K562 (cell line): ENCODE data around the gene SLC5A12.

Experiments used
- ZNF311 ChIP-seq: fragments of 250-450 bp; sonication (Bioruptor Pico); IDR thresholded peaks from 2 replicates; pipeline ENCODE4 v1.4.0; 2020; ENCODE audit warnings: mild to moderate bottlenecking, moderate library complexity
- TF ChIP-seq, protein P1 (sequence below): fragments of 200-800 bp; sonication (Bioruptor generic); IDR thresholded peaks from 2 replicates; pipeline ENCODE4 v1.6.1; 2017; ENCODE audit warnings: missing genetic modification characterization, missing compliant biosample characterization

DNA sequence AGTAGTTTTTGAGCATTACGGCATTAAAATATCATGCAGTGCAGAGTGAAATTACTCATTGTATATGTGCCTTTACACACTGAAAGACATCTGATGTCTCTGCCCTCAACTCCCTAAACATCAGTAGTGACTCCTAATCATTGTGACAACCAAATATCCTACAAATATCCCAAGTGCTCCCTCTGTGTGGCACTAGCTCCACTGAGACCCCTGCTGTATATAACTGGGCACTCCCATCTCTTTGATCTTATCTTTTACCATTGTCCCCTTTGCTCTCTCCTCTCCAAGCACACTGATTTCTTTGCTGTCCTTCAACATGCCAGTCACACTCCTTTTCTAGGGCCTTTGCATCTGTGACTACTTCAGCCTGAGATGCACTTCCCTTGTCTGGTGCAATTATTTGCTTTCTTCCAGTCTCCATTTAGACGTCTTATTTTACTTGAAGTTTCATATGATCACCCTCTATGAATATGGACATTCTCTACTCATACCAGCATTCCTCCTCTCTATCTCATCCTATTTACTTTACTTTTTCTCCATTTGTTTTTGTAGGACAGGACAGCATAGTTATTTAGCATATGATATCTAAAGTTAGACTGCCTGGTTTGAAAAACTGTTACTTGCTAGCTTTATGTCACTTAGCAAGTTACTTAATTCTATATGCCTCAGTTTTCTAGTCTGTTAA is 2.4 kb downstream of the SLC5A12 start:
- TF ChIP-seq, protein P1, sequence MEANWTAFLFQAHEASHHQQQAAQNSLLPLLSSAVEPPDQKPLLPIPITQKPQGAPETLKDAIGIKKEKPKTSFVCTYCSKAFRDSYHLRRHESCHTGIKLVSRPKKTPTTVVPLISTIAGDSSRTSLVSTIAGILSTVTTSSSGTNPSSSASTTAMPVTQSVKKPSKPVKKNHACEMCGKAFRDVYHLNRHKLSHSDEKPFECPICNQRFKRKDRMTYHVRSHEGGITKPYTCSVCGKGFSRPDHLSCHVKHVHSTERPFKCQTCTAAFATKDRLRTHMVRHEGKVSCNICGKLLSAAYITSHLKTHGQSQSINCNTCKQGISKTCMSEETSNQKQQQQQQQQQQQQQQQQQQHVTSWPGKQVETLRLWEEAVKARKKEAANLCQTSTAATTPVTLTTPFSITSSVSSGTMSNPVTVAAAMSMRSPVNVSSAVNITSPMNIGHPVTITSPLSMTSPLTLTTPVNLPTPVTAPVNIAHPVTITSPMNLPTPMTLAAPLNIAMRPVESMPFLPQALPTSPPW (CRISPR knock-in tag) = no peak
- no peak for TF ChIP-seq ZNF311 (CRISPR knock-in tag)
